Activated CD4-positive, alpha-beta T cell treated with anti-CD3 and anti-CD28 coated beads for 24 hours (primary cell): ENCODE data around the gene GABBR2.

Experiments used
- DNase-seq, 2 donors: peaks; one replicate each; pipeline ENCODE4 v3.0.0-alpha.2; 2020; ENCODE audit warnings: low read depth in 2 of 2

Gene GABBR2

DNA sequence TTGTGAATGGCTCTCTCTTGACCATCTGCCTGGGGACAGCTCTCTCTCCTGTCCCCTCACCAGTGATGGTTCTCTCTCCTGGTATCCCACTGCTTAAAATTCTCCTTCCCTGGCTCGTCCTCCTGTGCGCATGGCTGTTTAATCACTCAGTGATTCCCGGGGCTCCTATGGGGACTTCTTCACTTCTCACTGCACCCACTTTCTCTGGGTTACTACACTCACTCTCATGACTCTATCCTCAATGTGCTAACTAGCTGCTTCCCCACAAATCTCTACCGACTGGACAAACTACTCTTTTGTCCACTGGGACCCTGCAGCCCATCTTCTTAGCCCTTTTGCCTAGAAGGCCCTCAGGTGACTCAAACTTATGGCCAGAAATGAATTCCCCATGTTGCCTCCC is 364.2 kb downstream of the GABBR2 start:
- DNase-seq = no peak

DNA sequence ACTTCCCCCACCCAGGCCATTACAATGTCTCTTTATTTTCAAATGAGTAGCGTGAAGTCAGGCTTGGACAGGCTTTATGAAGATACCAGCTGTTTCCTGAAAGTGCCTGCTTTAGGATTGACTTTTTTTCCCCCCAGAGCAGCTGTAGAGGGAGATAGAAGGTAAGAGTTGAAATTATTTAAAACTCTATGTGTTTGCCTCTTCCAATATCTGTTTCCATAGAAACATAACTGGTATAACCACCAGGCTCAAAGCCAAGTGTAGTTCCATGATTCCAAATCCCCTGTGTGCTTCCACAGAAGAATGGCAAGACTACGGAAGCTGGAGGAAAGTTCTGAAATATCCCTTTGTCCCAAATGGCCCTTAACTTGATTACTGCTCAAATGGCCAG is 365.9 kb downstream of the GABBR2 start:
- DNase-seq = no peak

DNA sequence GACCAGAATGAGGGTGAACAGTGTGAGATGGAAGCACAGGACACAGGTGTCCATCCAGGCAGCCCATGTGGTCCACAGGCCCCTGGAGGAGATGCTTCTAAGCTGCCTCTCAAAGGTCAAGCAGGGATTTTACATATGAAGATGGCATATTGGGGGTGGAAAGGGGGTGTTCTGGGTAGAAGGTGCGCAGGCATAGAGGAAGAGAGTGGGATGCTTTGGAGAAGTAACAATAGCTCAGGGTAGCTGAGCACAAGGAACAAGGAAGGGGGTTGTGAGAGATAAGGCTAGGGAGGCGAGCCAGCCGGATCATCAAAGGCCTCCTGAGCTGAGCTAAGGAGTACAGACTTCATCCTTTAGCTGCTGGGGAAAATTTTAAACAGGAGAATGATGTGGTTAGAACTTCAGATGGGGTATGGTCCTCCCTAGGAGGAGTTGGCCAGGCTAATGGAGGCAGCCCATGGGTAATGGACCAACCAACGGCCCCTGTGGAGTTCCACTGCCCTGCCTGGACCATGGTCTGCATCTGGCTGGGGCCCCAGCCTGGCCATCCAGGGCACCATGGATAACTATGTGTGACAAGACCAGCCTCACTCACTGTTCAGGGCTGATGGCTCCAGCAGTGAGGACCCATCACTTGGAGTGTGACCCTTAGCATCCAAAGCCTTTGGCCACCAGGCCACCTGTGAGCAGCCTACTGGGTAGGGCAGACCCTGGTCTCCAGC is 366.5 kb downstream of the GABBR2 start:
- no peak for DNase-seq

DNA sequence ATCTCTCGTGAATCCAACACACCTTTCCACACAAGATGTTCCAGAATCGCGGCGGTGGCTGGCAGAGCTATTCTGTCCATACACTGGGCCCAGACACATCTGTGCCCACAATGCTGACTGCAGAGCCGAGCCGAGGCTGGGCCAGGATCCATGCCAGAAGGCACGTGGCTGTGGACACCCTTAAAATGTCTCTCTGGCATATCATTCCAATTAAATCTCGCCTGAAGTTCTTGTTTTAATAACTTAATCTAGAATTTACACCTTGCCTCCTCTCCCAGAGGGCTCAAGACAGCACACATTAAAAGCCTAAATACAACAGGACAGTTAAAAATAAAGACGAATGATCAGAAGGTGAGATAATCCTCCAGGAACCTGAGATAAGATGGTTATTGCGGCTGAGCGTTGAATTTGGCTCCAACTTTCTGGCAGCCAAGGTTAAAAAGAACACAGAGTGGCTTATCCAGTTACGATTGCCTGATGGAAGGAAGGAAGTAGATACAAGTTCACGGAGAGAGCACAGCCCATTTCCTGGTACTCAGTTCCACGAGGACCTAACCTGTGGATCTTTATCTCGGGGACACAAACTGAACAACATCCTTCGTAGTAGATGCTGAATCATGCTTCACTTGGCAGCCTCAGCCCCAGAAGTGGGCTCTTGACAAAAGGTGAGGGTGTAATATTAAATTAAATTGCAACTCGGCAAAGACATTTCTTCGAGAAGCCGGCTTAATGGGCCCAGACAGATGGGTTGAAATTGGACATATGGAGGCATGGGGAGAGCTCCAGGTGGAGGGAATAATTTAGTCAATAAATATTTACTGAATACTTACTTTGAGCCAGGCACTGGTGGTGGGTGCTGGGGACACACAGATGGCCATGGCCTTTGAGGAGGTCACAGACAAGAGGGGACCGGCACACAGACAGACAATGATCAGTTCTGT is 367.3 kb downstream of the GABBR2 start:
- no peak for DNase-seq

DNA sequence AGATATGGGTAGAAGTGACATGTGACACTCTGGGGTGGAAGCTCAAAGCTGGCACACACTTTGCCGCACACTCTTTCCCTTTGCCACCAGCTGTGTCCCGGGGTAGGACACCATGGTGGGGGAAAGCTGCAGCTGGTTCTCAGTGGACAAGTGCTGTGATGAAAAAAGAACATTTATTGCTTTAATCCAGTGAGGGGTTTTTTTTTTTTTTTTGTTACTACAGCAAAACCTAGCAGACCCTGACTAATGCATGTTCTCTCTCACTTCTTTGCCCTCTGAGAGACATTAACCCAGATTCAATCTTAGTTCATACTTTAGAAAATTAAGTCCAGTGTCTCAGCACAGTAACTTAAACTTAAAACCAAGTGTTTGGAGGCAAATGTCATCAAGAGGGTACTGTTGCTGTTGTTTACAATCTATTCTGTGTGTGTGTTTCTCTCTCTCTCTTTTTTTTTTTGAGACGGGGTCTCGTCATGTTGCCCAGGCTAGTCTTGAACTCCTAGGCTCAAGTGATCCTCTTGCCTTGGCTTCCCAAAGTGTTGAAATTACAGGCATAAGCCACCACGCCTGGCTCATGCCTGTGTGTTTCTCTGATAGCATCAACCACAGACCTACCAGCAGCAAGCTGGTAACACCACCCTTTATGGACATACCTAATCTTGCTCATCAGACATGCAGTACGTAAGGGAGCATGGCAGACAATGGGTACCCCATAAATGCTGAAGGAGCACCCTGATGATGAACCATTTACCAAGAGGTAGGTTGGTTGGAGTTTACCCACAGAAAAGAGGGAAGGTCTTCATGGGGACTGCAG is 368.5 kb downstream of the GABBR2 start:
- no peak for DNase-seq

DNA sequence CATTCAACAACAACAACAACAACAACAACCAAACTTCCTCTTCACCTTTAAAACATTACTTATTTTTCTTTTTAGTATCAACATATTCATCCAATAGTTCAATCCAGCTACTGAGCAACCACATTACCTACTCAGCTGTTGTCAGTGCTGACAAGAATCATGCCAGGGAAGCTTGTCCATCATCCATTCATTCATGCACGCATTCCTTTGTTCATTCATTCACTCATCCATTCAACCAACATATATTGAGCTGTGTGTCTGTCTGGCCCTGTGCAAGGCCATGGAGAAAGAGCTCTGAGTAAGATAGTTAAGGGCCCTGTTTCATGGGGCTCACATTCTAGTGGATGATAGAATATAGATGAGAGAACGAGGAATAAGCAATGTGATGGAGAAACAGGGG is 373.1 kb downstream of the GABBR2 start:
- DNase-seq = no peak

DNA sequence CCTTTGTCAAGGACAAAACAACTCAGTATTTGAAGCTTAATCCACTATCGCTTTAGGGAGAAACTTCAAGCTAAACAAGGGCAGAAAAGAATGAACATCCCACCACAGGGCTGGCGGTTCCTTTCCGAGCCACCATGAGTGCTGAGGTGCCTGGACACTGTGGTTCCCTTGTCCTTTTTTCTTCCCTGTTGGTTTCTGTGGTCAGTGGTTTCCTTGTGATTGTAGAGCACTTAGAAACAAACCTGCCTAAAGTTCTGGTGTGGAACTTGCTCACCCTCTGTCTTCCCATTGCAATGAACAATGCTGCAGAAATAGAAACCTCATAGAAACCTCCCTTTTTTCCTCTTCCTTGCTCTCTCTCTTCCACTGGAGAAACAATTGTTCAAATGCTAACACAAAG is 373.9 kb downstream of the GABBR2 start:
- DNase-seq = no peak

DNA sequence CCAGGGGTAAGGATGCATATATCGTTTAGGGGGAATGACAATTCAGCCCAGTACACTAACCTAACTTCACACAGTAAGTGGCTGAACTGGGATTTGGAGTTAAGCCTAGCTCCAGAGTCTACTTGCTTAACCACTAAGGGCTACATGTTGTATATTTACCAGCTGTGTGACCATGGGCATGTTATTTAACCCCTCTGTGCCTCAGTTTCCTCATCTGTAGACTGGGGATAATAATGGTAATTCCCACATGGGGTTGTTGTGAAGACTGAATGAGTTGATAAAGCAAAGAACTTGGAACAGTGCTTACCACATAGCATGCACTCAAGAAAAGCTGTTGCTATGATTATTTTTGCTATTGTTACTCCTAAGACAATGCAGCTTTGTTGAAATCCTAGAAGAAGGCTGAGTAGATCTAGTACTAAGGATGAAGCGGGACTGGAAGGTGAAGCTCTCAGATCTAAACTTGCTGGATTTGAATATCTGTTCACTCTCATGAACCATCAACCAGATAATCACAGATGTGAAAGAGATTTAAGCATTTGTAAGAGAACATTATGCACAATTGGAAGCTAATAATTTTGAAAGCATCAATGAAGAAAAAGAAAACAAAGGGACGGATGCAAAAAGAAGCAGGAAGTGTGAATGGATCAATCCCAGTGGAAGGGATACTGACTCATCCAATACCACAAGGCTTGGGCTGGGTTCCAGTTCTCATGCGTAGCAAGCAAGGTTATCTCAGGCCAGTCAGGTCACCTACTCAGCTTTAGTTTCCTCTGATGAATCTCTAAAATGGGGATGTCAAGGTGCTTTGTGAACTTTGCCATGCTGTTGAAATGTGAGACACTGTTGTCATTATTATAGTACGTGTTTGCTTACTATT is 374.8 kb downstream of the GABBR2 start:
- DNase-seq = no peak

DNA sequence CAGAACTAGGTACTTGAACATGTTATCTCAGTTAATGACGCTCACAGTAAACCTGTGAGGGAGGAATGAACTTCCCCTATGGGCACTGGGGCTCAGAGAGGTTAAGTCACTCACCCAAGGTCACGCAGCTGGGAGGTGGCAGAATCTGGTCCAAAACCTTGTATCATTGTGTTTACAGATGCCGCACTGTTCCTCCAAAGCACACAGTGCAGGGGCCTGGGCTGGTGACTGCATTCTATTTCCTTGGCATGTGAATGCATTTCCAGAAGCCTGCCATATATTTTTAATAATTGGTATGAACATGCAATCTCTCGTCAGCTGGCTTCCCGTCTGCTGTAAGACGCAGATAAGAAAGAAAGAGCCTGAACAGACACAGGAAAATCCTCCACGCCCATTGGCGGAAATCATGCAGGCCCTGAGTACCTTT is 376.3 kb downstream of the GABBR2 start:
- no peak for DNase-seq

DNA sequence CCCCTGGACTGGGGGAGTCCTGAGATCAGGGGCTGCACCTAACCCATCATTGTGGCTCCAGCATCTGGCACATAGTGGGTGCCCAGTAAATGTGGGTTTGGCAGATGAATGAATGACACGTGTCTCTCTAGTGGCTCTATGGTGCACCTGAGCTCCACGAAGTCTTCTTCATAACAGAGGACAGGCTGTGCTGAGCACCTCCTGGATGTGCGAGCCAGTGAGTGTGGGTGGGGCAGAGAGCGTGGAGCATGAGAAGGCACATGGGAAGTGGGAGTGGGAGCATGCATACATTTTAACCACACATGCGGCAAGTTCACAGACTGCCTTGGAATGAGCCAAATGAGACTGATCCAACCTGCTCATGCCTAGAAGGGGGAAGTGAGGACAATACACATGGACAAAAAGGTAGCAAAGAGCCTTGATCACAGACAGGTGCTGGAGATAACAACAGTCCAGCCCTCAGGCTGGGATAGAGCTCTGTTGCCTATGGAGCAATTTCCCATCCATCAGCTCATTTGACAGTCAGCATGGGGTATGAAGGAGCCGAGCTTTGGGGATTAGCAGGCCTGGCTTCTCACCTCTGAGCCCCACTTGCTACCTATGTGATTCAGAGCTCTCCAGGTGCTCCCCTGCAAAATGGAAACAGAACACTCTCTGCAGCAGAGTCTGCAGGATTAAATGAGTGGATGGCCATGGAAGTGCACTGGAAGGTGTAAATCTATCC is 377.0 kb downstream of the GABBR2 start:
- no peak for DNase-seq

DNA sequence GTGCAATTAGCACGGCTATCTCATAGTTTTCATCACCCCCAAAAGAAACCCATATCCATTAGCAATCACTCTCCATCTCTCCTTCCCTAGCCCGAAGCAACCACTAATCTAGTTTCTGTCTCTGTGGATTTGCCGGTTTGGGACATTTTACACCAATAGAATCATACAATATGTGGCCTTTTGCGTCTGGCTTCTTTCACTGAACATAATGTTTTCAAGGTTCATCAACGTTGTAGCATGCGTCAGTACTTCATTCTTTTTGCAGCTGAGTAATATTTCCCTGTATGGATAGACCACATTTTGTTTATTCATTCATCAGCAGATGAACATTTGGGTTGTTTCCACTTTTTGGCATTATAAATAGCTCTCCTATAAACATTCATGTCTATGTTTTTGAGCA is 377.9 kb downstream of the GABBR2 start:
- no peak for DNase-seq

DNA sequence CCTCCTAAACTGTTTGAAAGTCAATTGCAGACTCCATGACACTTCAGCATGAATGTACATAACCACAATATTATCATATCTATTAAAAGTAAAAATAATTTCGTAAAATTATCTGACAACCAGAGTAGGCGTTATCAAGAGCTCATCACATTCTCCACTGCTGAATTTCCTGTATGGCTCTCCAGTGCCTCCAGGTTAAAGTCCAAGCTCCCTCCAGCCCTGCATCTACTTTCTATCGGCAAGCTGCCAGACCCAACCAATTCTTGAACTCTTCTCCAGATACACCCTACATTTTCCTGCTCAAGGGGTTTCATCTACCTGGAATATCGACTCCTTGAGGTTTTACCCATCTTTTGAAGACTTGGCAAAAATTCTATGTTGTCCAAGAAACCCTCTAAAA is 378.8 kb downstream of the GABBR2 start:
- DNase-seq = no peak

DNA sequence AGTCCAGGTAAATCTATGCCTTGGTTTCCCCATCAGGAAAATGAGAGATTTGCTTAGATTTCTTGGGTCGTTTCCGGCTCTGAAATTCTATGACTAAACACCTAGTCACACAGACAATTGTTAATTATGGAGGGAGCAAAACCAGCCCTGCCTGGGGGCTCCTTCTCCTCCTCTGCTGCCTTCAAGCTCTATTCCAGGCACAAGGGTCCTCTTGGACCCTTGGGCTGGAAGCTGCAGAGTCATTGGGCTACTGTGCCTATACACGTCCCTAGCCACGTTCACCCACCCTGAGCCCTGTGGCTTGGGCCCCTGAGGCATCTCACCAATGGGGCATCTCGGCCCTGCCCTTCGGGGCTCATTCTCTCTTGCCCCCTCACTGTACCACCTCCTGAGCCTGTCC is 379.5 kb downstream of the GABBR2 start:
- DNase-seq = no peak

DNA sequence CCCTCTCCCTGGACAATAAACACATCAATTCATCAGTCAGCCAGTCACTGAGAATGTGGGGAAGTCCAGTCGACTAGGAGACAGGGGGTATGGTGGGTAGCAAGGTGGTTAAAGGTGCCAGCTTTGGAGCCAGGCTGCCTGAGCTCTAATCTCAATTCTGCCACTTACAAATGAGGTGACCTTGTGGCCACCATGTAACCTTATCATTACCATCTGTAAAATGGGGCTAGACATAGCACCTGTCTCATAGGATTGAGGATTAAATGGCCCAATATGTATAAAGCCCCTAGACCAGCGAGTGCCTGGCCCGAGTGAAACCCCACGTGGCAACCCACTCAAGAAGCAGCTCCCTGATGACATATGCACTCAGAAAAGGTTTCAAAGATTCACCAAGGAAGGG is 380.0 kb downstream of the GABBR2 start:
- no peak for DNase-seq

DNA sequence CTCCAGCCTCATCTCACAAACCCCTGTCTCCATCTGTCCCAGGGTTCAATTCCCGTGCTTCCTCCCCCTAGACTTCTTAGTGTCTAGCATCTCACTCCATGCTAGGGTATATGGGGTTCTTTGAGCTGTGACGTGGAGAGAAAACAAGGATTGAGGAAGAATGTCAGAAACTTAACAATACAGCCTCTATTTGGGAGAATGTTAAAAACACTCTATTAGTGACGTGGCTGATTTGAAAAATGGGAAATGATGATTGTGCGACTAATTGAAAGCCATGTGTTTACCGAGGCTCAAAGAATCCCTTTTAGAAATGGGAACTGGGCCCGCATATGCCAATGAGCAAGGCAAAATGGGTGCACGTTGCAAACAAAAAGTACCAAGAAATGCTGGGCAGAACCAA is 380.6 kb downstream of the GABBR2 start:
- DNase-seq = no peak

DNA sequence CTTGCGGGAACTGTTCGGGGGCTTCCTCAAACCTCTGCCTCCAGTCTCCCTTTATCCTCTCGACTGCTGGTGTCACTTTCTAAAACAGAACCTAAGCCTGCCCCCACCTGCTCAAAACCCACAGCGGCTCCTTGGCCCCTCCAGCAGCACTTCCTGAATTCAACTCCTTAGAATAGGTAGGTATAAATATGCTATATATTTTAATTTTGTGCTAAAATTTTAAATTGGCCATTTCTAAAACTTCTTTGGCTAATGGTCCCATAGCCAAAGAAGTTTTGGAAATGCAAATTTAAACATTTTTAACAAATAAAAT is 381.5 kb downstream of the GABBR2 start:
- DNase-seq = no peak

DNA sequence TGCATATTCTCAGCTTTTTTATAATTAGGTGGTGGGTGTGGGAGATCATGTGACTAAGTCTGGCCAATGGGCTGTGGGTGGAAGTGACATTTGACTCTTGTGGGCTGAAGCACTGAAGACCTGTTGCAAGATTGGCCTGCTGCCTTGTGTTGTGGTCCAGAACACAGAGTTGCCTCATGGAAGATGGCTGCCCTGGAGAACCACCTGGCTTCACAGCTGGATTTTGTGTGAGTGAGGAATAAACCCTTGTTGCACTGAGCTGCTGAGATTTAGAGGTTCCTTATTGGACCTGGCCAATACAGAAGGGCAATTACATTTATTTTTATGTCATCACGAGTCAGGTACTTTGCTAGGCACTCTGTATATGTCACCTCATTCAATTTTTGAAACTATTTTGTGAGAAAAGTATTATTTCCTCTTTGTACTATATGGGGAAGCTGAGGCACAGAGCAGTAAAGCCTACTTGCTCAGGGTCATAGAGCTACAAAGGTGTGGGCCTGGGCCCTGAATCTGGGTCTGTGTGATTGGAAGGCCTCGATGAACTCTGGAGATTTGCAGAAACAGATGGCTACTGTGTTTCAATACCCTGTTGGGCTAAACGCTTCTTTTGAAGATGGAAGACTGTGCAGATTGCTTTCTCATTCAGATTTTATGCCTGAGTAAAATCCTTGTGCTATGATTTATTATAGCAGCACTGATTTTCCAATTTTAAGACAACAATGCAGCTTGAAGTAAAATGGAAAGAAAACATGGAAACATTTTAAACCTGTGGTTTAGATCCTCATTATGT is 382.1 kb downstream of the GABBR2 start:
- no peak for DNase-seq

DNA sequence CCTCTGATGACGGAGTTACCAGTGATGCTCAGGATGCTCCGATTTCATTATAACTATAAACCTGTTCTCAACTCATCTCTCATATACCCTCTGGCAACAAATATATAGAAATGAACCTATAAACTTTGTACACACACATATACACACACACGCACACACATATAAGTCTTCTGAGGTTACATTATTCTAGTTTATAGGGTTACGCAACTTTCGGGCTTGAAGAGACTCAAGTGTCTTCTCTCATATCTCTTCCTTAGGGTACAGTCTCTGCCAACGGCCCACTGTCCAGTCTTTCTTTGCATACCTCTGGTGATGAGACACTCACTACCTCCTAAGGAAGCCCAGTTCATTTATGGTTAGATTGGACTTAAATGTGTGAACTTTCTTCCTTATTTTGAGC is 383.9 kb downstream of the GABBR2 start:
- no peak for DNase-seq

DNA sequence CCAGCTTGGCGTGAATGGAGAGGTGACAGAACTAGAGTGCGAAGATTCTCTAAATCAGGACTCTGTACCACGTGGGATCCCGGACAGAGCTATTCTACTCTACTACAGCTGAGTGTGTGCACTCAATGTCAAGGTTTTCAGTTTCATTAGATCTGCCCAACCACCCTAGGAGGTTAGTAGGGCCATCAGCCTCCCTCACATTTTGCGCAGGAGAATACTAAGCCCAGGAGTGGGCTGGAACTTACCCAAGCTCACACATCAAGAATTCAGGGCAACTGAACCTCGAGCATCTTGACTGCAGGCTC is 385.0 kb downstream of the GABBR2 start:
- DNase-seq = no peak
